Measurements from ENCODE around the gene PCDH15.

GRCh38 chr10:54259104-54259503 lies 541.9 kb downstream of the PCDH15 start:
- no peak for TF ChIP-seq CTCF (IDR thresholded peaks at IDR 0.05)
- no peak for TF ChIP-seq POLR2A (IDR thresholded peaks at IDR 0.05)
